GM19025 (cell line): ENCODE data around the gene ALB.
"Not testable (repeated sequence)": the region's sequence is repeated elsewhere in the genome, so short reads cannot be mapped to it uniquely, and the experiment has no call there.

Source experiments
- ATAC-seq: cut with Tn5 transposase; IDR thresholded peaks from one replicate; pipeline ENCODE4 v1.9.1; 2021; ENCODE audit warnings: mild to moderate bottlenecking, low read depth, moderate library complexity; ENCODE audit not compliant: unreplicated experiment

The ALB gene

DNA sequence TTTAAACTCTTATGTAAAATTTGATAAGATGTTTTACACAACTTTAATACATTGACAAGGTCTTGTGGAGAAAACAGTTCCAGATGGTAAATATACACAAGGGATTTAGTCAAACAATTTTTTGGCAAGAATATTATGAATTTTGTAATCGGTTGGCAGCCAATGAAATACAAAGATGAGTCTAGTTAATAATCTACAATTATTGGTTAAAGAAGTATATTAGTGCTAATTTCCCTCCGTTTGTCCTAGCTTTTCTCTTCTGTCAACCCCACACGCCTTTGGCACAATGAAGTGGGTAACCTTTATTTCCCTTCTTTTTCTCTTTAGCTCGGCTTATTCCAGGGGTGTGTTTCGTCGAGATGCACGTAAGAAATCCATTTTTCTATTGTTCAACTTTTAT, at the start of gene ALB:
Gene ALB, plus strand, starts transcription at position 246 of the 400 bp plus-strand sequence. Its CDS starts 41 bp downstream, at position 287.
- no peak for ATAC-seq

- not testable (repeated sequence) for ATAC-seq
Measured at GRCh38 chr4:73357174-73357573, 46.9 kb upstream of the ALB start.

DNA sequence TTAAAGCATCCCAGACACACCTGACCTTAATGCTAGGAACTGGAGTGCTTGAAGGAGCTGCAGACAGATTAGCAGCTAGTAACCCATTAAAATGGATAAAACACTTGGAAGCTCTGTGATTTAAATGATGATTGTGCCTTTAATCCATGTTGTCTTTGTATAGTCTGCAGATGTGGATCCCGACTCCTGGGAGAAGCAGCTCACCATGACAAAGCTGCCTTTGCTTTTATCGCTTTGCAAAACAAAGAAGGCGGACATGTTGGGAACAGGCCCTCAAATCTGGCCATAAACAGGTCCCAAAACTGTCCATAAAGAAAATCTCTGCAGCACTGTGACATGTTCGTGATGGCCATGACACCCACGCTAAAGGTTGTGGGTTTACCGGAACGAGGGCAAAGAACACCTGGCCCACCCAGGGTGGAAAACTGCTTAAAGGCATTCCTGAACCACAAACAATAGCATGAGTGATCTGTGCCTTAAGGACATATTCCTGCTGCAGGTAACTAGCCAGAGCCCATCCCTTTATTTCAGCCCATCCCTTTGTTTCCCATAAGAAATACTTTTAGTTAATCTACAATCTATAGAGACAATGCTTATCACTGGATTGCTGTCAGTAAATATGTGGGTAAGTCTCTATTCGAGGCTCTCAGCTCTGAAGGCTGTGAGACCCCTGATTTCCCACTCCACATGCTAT, 34.4 kb upstream of the ALB start:
- ATAC-seq, result not testable (repeated sequence)

DNA sequence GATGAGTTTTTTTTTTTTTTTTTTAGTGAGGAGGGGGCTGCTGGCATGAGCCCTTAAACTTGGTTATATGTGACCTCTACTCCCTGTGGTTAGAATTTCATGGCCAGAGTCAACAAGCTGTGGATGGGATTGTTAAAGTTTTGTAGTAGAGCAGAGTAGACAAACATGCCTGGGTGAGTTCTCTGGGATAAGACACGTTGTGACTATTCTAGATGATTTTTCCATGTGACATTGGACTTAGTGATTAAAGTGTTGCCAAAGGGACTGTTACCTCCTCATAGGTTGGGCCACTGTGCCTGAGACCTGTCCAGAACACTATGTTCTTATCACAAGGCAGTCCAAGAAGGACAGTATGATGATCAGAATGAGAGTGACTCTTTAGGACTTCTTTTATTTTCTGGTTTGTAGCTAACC, 28.8 kb upstream of the ALB start:
- ATAC-seq, result no peak

DNA sequence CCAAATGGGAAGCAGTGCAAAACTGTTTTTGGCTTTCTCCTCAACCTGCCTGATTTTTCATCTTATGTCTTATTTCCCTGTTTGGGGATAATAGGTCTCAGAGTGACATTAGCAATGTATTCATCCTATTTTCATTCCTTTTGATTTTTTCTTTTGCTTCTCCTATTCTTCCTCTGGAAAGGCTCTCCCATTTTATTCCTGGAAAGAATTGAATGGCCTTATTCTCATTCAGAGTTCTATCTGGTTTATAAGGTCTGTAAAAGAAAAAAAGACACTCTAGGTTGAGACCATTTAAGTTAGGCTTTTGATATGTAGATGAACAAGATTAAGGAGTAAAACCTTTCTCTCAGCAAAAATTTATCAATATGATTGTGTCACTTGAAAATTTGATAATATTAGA, 27.8 kb upstream of the ALB start:
- ATAC-seq, result no peak

GRCh38 chr4:73376976-73377375, 27.1 kb upstream of the ALB start:
- ATAC-seq, result no peak

DNA sequence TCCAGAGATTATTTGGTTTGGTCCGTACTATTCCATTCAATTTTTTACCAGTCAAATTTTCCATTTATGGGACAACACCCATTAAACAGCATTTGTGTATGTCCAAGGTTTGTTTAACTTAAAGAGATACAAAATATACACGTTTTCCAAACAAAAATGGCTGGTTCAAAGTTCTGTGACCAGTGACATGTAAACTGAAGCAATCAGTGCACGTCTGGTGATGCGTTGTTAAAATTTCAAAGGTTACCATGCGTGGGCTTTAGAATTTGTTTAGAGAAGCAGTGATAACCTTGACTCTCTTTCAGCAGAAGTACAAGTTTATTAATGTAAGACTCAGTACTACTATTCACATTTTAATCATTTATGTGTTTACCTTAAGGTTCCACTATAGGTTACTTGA, 25.2 kb upstream of the ALB start:
- no peak for ATAC-seq

DNA sequence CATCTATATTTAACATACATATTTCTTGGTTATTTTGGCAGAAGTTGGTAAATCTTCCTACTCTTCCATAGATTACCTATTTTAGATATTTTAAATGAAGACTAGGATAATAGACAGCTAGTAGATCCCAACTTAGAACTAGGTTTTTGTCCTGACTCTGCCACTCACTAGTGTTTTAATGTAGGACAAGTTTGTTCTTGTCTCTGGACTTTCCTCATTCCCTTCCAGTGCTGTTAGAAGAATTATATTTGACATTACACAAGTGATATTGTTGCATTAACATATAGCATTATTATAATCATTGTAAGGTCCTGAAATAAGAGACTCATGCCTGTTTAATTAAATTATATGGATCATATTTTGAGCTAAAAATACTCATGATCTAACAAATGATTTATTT, 24.1 kb upstream of the ALB start:
- ATAC-seq, result no peak

GRCh38 chr4:73381214-73381613, 22.9 kb upstream of the ALB start:
- no peak for ATAC-seq

DNA sequence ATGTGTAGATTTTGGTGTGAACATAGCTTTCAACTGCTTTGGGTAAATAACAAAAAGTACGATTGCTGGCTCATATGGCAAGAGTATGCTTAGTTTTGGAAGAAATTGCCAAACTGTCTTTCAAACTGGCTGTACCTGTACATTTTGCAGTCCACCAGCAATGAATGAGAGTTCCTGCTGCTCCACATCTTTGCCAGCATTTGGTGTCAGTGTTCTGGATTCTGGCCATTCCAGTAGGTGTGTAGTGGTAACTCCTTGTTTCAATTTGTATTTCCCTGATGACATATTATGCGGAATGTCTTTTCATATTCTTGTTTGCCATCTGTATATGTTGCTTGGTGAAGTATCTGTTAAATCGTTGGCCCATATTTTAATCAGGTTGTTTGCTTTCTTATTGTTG, 20.6 kb upstream of the ALB start:
- ATAC-seq, result no peak

- no peak for ATAC-seq
Measured at GRCh38 chr4:73387552-73387951, 16.5 kb upstream of the ALB start.

GRCh38 chr4:73388887-73389286, 15.2 kb upstream of the ALB start:
- no peak for ATAC-seq

DNA sequence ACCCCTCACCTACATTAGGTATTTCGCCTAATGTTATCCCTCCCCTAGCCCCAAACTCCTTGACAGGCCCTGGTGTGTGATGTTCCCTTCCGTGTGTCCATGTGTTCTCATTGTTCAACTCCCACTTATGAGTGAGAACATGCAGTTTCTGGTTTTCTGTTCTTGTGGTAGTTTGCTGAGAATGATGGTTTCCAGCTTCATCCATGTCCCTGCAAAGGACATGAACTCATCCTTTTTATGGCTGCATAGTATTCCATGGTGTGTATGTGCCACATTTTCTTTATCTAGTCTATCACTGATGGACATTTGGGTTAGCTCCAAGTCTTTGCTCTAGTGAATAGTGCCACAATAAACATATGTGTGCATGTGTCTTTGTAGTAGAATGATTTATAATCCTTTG, 14.4 kb upstream of the ALB start:
- not testable (repeated sequence) for ATAC-seq

GRCh38 chr4:73391774-73392173, 12.3 kb upstream of the ALB start:
- no peak for ATAC-seq

GRCh38 chr4:73392936-73393335, 11.2 kb upstream of the ALB start:
- ATAC-seq, result no peak

- ATAC-seq, result no peak
Measured at GRCh38 chr4:73396304-73396703, 7.8 kb upstream of the ALB start.

DNA sequence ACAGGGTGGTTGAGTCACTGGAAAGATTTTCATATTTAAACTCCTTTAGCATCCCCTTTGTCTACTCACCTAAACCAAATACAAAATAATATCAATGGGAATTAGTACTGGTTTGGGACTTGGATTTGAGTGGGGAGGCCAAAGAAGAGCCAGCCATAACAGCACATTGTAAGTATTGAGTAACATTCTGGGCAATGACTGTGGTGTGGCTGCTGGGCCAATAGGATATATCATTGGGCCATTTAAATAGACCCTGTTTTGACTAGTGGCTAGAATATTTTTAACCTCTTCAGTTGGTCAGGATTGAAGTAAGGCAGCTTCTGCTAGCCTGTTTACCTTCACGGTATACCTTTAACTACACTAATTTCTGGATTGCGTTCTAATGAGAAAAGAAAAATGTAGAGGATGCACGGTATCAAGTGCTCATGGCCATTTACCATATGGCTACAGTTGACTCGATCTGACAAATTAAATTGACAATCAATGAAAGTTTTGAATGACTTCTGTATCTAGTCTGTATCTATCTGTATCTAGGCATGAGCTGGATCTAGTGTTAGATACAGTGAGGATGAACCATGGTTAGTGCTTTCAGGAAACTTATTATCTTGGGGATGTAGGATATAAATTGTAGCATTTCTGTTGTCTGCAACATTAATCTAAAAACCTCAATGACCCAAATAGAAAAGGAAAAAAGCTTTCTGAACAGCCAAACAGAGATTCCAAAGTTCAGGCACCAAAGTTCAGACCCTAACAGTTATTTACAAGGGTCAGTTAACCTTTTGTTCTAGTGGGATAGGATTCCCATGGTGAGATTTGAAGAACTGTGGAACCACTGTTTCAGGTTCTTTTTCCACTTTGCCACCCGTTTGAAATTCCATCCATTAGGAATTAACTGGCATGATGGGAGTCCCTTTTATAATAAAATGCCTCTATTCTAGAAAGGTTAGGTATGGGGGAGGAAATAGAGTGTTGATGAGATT, 6.8 kb upstream of the ALB start:
- ATAC-seq, result no peak

DNA sequence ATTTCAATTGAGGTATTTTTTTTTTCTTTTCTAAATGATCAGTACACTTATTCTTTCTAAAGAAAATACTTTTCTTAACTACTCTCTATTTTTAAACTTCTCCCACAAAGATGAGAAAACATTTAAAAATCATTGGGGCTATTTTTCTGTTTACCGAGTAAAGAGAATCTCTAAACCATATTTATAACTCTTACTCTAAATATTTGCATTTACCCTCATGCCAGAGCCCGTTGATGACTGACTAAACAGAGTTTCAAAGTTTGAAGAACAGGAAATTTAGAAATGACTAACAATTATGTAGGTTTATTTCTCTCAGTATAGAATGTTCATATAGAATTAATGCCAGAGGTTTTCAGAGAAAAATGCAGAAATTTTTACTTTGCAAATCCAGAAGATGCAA, 2.7 kb upstream of the ALB start:
- no peak for ATAC-seq

GRCh38 chr4:73404457-73404856, 370 bp downstream of the ALB start:
- no peak for ATAC-seq

- no peak for ATAC-seq
Measured at GRCh38 chr4:73405138-73405537, 1.1 kb downstream of the ALB start.

- ATAC-seq, result no peak
Measured at GRCh38 chr4:73406548-73406875, 2.4 kb downstream of the ALB start.

GRCh38 chr4:73407227-73407673, 3.2 kb downstream of the ALB start:
- no peak for ATAC-seq
